Testis (tissue), 2 donors: ENCODE results near the gene SLC2A4.

Source experiments
- POLR2A ChIP-seq: fragments of 450-650 bp; IDR thresholded peaks from one replicate; pipeline ENCODE4 v1.6.1; 2017; ENCODE audit warnings: antibody characterized with exemption, mild to moderate bottlenecking, moderate library complexity
- TF ChIP-seq, protein P1 (sequence below), 3 experiments: fragments of 450-650 bp in 2 of 3; fragments of 200-600 bp in 1 of 3; sonication (generic) in 1 of 3; IDR thresholded peaks; one replicate each; pipeline ENCODE4 v1.5.1; 2016 to 2019; ENCODE audit warnings: antibody characterized with exemption in 3 of 3, mild to moderate bottlenecking in 2 of 3, moderate library complexity in 1 of 3

DNA sequence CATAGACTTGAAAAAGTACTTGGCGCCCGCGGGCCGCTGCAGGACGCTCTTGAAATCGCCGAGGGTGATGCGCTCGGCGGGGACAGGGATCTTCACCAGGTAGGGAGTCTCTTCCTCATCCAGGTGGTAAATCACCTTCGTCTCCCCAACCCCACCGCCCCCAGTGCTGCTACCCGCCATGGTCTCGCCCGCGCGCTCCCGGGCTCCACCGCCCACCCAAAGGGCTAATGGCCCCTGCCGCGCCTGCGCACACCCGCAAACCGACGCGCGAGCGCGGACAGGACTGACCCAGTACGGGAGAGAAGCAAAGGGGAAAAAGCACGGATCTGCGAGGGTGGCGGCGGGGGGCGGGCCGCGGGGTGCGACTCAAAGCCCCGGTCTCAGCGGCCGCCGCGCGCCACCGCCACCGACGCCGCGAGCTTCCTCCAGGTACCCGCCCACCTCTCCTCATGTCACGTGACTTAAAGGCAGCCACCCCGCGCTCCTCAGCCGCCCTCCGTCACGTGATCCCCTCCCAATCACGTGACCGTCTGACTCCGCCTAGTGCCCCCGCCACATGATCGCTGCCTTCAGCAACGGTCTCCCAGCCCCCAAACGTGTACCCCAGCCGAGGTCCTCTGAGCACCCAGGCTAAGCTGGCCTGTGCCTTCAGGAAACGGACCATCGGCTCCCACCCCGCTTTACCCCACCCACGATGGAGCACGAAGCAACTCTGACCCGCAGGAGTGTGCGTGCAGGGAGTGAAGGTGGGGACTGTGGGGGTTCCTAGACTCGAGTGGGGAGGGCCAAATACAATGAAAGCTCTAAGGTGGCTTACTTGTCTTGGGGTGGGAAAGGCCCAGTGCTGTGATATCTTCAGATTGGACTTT, 47.2 kb upstream of the SLC2A4 start, which contains the start of gene DVL2:
- TF ChIP-seq, protein P1, sequence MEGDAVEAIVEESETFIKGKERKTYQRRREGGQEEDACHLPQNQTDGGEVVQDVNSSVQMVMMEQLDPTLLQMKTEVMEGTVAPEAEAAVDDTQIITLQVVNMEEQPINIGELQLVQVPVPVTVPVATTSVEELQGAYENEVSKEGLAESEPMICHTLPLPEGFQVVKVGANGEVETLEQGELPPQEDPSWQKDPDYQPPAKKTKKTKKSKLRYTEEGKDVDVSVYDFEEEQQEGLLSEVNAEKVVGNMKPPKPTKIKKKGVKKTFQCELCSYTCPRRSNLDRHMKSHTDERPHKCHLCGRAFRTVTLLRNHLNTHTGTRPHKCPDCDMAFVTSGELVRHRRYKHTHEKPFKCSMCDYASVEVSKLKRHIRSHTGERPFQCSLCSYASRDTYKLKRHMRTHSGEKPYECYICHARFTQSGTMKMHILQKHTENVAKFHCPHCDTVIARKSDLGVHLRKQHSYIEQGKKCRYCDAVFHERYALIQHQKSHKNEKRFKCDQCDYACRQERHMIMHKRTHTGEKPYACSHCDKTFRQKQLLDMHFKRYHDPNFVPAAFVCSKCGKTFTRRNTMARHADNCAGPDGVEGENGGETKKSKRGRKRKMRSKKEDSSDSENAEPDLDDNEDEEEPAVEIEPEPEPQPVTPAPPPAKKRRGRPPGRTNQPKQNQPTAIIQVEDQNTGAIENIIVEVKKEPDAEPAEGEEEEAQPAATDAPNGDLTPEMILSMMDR (IDR thresholded peaks at IDR 0.05), result peak in 2 of 3 experiments; percentile 14 to 36
- TF ChIP-seq POLR2A, result no peak
